ACC112 (cell line): ENCODE results near the gene MFRP.

Source experiments
- H2AFZ ChIP-seq: fragments of 200-600 bp; sonication (generic); one replicate; pipeline ENCODE4 v1.6.0; 2017; ENCODE audit warnings: antibody characterized with exemption, low read length; ENCODE audit not compliant: unreplicated experiment
- H3K27ac ChIP-seq: fragments of 200-600 bp; sonication (generic); 2 replicates; pipeline ENCODE4 v1.5.1; 2014; ENCODE audit warnings: low read depth, mild to moderate bottlenecking, antibody characterized with exemption, low read length, moderate library complexity
- H3K27me3 ChIP-seq: fragments of 200-600 bp; sonication (generic); 2 replicates; pipeline ENCODE4 v1.6.1; 2014; ENCODE audit warnings: mild to moderate bottlenecking, antibody characterized with exemption, low read length, moderate library complexity, mixed read lengths; ENCODE audit not compliant: insufficient read depth
- H3K36me3 ChIP-seq: fragments of 200-600 bp; sonication (generic); 2 replicates; pipeline ENCODE4 v1.6.1; 2016; ENCODE audit warnings: mild to moderate bottlenecking, antibody characterized with exemption, low read length, moderate library complexity, mixed read lengths; ENCODE audit not compliant: insufficient read depth
- H3K4me1 ChIP-seq: fragments of 200-600 bp; sonication (generic); one replicate; pipeline ENCODE4 v1.6.1; 2016; ENCODE audit warnings: low read length, mixed read lengths; ENCODE audit not compliant: insufficient read depth, unreplicated experiment, control insufficient read depth
- H3K4me3 ChIP-seq: fragments of 200-600 bp; sonication (generic); 2 replicates; pipeline ENCODE4 v1.5.1; 2014; ENCODE audit warnings: mild to moderate bottlenecking, low read depth, low read length
- H3K79me2 ChIP-seq: fragments of 200-600 bp; sonication (generic); one replicate; pipeline ENCODE4 v1.6.0; 2016; ENCODE audit warnings: low read length; ENCODE audit not compliant: control insufficient read depth, unreplicated experiment, insufficient read depth

MFRP gene

DNA sequence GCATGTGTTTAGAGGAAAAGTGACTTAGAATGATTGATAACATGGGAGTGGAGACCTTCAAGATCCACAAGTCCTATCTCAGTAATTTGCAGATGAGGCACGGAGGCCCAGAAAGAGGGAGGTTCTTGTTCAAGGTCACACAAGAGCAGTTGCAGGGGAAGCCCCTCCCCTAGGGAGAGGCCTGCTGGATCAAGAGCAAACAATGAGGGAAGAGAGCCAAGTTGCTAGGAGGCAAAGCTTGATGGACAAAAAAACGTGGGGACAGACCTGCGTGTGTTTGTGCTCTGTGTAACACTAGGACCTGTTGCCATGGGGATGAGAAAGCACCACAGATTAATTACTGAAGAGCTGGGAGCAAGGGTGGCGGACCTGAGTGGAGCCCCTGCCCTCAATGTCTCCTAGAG lies 6.4 kb upstream of the MFRP start:
- no peaks in the 10 kb centered on the region for H3K36me3 ChIP-seq

DNA sequence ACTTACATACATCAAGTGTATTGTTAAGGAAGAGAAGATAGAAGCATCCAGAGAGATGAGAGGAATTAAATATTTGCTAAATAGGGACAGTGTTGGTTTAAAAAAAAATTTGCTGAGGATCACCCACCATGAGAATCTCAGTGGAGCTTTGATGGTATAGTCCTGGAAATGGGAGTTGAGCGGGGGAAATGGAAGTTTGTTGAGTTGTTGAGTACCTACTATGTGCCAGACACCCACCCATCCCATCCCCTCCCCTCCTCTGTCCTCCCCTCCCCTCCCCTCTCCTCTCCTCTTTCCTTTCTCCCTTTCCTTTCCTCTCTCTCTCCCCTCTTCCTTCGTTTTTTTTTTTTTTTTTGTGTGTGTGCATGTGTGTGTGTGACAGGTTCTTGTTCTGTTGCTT lies 4.7 kb upstream of the MFRP start:
- no peaks in the 10 kb centered on the region for H3K36me3 ChIP-seq
- no peak overlapping the region for H3K4me3 ChIP-seq
- H3K27ac ChIP-seq, result no peak overlapping the region
- H3K27me3 ChIP-seq, result peaks cover 15% of the 10 kb centered on the region
- H3K4me1 ChIP-seq, result no peaks in the 10 kb centered on the region
- no peaks in the 10 kb centered on the region for H3K79me2 ChIP-seq
- no peak overlapping the region for H2AFZ ChIP-seq

More for the DNA sequence above, 6.4 kb upstream of the MFRP start:
- H3K4me3 ChIP-seq, result no peak overlapping the region
- H3K79me2 ChIP-seq, result no peaks in the 10 kb centered on the region
- H2AFZ ChIP-seq, result no peak overlapping the region
- no peaks in the 10 kb centered on the region for H3K4me1 ChIP-seq
- H3K27ac ChIP-seq, result no peak overlapping the region
- H3K27me3 ChIP-seq, result peaks cover 22% of the 10 kb centered on the region

DNA sequence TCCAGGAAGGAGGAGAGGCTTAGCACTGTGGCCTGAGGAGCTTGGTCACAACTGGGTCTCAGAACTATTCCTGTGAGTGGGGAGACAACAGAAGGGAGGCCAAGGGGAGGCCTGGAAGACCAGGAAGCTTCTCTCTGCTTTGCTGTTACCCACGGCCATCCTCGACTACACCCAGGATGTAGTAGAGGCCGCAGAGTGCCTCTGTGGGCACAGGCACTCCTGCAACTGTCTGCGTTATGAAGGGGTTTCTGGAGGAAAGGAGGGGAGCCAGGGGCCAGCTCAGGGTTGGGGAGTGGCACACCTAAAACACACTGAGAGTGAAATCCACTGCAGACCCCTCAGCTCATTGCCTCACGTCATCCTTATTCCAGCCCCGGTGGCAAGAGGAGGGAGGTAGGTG lies 3.8 kb upstream of the MFRP start:
- H3K27ac ChIP-seq, result no peak overlapping the region
- H3K79me2 ChIP-seq, result no peaks in the 10 kb centered on the region
- no peaks in the 10 kb centered on the region for H3K4me1 ChIP-seq
- H3K36me3 ChIP-seq, result no peaks in the 10 kb centered on the region
- no peak overlapping the region for H3K4me3 ChIP-seq
- no peak overlapping the region for H2AFZ ChIP-seq
- peaks cover 16% of the 10 kb centered on the region for H3K27me3 ChIP-seq

- H3K4me3 ChIP-seq, result no peak overlapping the region
- no peaks in the 10 kb centered on the region for H3K4me1 ChIP-seq
- no peaks in the 10 kb centered on the region for H3K36me3 ChIP-seq
- H2AFZ ChIP-seq, result no peak overlapping the region
- no peak overlapping the region for H3K27ac ChIP-seq
- peaks cover 13% of the 10 kb centered on the region for H3K27me3 ChIP-seq
- no peaks in the 10 kb centered on the region for H3K79me2 ChIP-seq
Measured at GRCh38 chr11:119347940-119348605, 1.6 kb upstream of the MFRP start.

GRCh38 chr11:119347242-119347641 lies 737 bp upstream of the MFRP start:
- no peak overlapping the region for H3K27ac ChIP-seq

DNA sequence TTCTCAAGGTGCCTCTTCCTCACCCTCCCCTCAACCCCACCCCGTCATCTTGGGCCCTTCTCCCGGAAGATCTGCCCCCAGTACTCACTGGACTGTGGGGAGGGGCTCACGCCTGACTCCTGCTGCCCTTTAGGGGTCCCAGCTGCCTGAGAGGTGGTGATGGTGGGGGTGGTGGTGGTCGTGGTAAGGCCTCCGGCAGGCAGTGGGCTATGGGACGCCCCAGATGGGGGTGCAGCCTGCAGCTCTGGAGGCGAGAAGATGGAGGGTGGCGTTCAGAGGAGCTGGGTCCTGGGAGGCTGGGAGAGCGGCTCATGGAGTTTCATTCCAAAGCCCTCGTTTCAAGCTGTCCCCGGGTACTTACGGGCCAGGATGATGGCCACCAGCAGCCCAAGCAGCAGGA lies 820 bp downstream of the MFRP start:
- no peak overlapping the region for H2AFZ ChIP-seq
- H3K27me3 ChIP-seq, result peaks cover 19% of the 10 kb centered on the region
- H3K4me1 ChIP-seq, result no peaks in the 10 kb centered on the region
- H3K27ac ChIP-seq, result no peak overlapping the region
- no peaks in the 10 kb centered on the region for H3K36me3 ChIP-seq
- no peaks in the 10 kb centered on the region for H3K79me2 ChIP-seq
- no peak overlapping the region for H3K4me3 ChIP-seq

More at GRCh38 chr11:119347242-119347641, 737 bp upstream of the MFRP start:
- no peak overlapping the region for H3K4me3 ChIP-seq
- no peaks in the 10 kb centered on the region for H3K36me3 ChIP-seq
- no peaks in the 10 kb centered on the region for H3K4me1 ChIP-seq
- no peak overlapping the region for H2AFZ ChIP-seq
- H3K27me3 ChIP-seq, result peaks cover 11% of the 10 kb centered on the region
- H3K79me2 ChIP-seq, result no peaks in the 10 kb centered on the region

GRCh38 chr11:119344291-119345010 lies 2.1 kb downstream of the MFRP start:
- Histone ChIP-seq H3K4me1 (no peaks in the 10 kb centered on the region), H3K36me3 (no peaks in the 10 kb centered on the region), H3K27ac (no peak overlapping the region), H2AFZ (no peak overlapping the region), H3K27me3 (peaks cover 21% of the 10 kb centered on the region), H3K79me2 (no peaks in the 10 kb centered on the region), H3K4me3 (no peak overlapping the region)

- Histone ChIP-seq H2AFZ (no peak overlapping the region), H3K27ac (no peak overlapping the region), H3K27me3 (peaks cover 21% of the 10 kb centered on the region), H3K4me3 (no peak overlapping the region), H3K36me3 (no peaks in the 10 kb centered on the region), H3K4me1 (peaks cover 5% of the 10 kb centered on the region), H3K79me2 (no peaks in the 10 kb centered on the region)
Measured at GRCh38 chr11:119343726-119344125, 2.8 kb downstream of the MFRP start.

GRCh38 chr11:119342362-119343130 lies 4.0 kb downstream of the MFRP start:
- H2AFZ ChIP-seq, result no peak overlapping the region
- no peak overlapping the region for H3K27ac ChIP-seq
- no peak overlapping the region for H3K4me3 ChIP-seq
- peaks cover 17% of the 10 kb centered on the region for H3K4me1 ChIP-seq
- peaks cover 21% of the 10 kb centered on the region for H3K27me3 ChIP-seq
- no peaks in the 10 kb centered on the region for H3K79me2 ChIP-seq
- no peaks in the 10 kb centered on the region for H3K36me3 ChIP-seq

DNA sequence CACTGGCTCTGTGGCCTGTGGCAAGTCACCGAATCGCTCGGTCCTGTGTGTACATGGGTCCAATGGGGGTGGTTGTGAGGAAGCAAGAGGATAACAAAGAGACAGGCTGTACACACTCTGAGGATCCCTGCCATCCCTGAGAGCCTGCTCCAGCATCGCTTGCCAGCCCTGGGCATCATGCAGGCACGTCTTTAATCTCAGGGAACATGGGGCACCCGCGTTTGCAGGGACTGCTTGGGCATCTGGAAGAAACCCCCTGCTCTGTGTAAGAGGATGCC lies 4.5 kb downstream of the MFRP start:
- Histone ChIP-seq H3K4me1 (peaks cover 22% of the 10 kb centered on the region), H3K79me2 (no peaks in the 10 kb centered on the region)

More for the DNA sequence above, 4.5 kb downstream of the MFRP start:
- no peak overlapping the region for H3K27ac ChIP-seq
- no peak overlapping the region for H3K4me3 ChIP-seq
- H2AFZ ChIP-seq, result no peak overlapping the region
- H3K36me3 ChIP-seq, result no peaks in the 10 kb centered on the region
- peaks cover 21% of the 10 kb centered on the region for H3K27me3 ChIP-seq
